ENCODE measurements around the gene RYR1. TPM values are rescaled to one million over a fixed set of nuclear protein-coding genes. Genes with fewer than 3 reads are reported as not detected.

Gene RYR1
- total and polyA plus RNA-seq, 2 donors (not counting 1 experiment from before 2014, with no cell fraction given): 0.43 to 3.8 TPM

DNA sequence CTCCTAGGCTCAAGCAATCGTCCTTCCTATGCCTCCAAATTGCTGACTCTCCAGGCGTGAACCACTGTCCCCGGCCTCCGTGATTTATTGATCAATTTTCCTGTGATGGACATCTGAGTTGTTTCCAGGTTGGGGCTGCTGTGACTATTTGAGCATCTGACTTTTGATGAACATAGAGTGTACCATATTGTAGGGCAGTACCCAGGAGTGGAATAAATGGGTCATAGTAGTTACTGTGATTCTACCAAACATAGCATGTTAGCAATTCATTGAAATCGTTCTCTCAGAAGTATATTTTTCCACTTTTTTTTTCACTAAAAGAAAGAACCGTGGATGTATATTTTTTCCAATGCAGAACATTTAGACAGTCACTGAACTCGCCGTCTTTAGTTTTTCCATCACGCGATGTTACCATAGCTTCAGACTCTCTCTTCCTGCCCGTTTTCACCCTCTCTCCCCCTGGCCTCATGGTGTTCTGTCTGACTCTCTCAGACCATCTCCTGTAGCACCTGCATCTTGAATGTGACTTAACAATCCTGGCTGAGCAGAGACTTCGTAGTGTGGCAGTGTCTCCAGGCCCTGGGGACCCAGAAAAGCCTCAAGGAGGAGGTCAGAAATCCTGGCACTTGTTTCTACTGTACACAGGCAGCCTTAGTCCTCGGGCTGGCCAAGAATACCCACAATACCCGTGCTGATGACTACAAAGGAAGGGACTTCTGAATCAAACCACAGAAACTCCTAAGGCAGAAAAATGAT lies 4.3 kb upstream of the RYR1 start:
- Mint-ChIP-seq H3K27me3 (peaks cover 18% of the 10 kb centered on the region), H3K27ac (no peak overlapping the region), H3K9me3 (ENCODE audit: insufficient read depth) (no peaks in the 10 kb centered on the region), H3K4me1 (peaks cover 34% of the 10 kb centered on the region), H3K4me3 (no peak overlapping the region)
- intact Hi-C loops (cut with micrococcal nuclease): no loop called here
- no peak overlapping the region for H3K4me3 ChIP-seq (ENCODE audit: control extremely low read depth in 1 of 5, extremely low read depth in 1 of 5, insufficient read depth in 1 of 5, low read depth in 2 of 5, low read length in 4 of 5)
- peaks cover 0 to 3% (median 0%) of the 10 kb centered on the region in 3 donors for H3K9me3 ChIP-seq (ENCODE audit: control extremely low read depth in 1 of 3, control insufficient read depth in 2 of 3, insufficient read depth in 1 of 3, low read length in 2 of 3)
- H4K20me1 ChIP-seq (ENCODE audit: control insufficient read depth, insufficient read depth, low read length, poor library complexity, severe bottlenecking): no peaks in the 10 kb centered on the region
- H3K36me3 ChIP-seq (replicated peaks in 1 of 2; ENCODE audit: control extremely low read depth in 1 of 2, control insufficient read depth in 1 of 2, extremely low read depth in 1 of 2, insufficient read depth in 2 of 2, low read length in 1 of 2): no peaks in the 10 kb centered on the region
- peaks cover 0 to 14% (median 3%) of the 10 kb centered on the region in 4 experiments for H3K27me3 ChIP-seq (replicated peaks in 1 of 4; ENCODE audit: control extremely low read depth in 1 of 4, control insufficient read depth in 3 of 4, insufficient read depth in 4 of 4, low read length in 3 of 4)
- no peak for ATAC-seq (ENCODE audit: low read depth)
- ChIA-PET CTCF (interaction anchor here (1.5 kb wide), 1 partner anchor 26 kb away, joined by 5 read pairs; the partner anchor contains the start of gene FAM98C), POLR2A (no interaction called here)
- H3K9ac ChIP-seq (ENCODE audit: low read length): no peak overlapping the region
- peaks cover 19 to 27% of the 10 kb centered on the region in 2 donors for H3K4me1 ChIP-seq (ENCODE audit: control insufficient read depth in 2 of 2, insufficient read depth in 2 of 2, low read length in 2 of 2)
- no peaks in the 10 kb centered on the region for H3K79me2 ChIP-seq (ENCODE audit: control insufficient read depth, insufficient read depth, low read length)
- no peak overlapping the region for H3K27ac ChIP-seq (ENCODE audit: low read length in 2 of 2)
- no peak for TF ChIP-seq EZH2 (IDR thresholded peaks at IDR 0.05; ENCODE audit: borderline replicate concordance, insufficient read depth, low read depth, low read length, poor library complexity, severe bottlenecking)
- TF ChIP-seq, protein P1, sequence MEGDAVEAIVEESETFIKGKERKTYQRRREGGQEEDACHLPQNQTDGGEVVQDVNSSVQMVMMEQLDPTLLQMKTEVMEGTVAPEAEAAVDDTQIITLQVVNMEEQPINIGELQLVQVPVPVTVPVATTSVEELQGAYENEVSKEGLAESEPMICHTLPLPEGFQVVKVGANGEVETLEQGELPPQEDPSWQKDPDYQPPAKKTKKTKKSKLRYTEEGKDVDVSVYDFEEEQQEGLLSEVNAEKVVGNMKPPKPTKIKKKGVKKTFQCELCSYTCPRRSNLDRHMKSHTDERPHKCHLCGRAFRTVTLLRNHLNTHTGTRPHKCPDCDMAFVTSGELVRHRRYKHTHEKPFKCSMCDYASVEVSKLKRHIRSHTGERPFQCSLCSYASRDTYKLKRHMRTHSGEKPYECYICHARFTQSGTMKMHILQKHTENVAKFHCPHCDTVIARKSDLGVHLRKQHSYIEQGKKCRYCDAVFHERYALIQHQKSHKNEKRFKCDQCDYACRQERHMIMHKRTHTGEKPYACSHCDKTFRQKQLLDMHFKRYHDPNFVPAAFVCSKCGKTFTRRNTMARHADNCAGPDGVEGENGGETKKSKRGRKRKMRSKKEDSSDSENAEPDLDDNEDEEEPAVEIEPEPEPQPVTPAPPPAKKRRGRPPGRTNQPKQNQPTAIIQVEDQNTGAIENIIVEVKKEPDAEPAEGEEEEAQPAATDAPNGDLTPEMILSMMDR (IDR thresholded peaks at IDR 0.05): no peak
- H2AFZ ChIP-seq (ENCODE audit: insufficient read depth, low read depth, low read length, poor library complexity, severe bottlenecking): no peak overlapping the region
- 57% methylated on average over 9 of the region's 14 CpGs for WGBS (ENCODE audit: insufficient coverage)
- DNase-seq: no peak
- no peak overlapping the region for H3K4me2 ChIP-seq (replicated peaks; ENCODE audit: low read depth, low read length, poor library complexity, severe bottlenecking)

DNA sequence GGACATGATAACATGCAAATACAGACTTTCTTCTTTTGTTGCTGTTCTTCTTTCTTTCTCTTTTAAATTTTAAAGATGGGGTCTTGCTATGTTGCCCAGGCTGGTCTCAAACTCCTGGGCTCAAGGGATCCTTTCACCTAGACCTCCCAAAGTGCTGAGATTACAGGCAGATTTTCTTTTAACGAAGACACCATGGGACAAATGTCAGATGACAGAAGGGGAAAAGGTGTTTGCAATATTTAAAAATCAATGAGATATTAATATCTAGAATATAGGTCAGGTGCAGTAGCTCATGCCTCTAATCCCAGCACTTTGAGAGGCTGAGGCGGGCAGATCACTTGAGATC lies 3.7 kb upstream of the RYR1 start:
- WGBS (ENCODE audit: insufficient coverage): no CpG with 5 or more reads among the region's 2 CpGs
- Histone ChIP-seq H3K4me2 (replicated peaks; ENCODE audit: low read depth, low read length, poor library complexity, severe bottlenecking) (no peak overlapping the region), H3K36me3 (replicated peaks in 1 of 2; ENCODE audit: control extremely low read depth in 1 of 2, control insufficient read depth in 1 of 2, extremely low read depth in 1 of 2, insufficient read depth in 2 of 2, low read length in 1 of 2) (no peaks in the 10 kb centered on the region), H4K20me1 (ENCODE audit: control insufficient read depth, insufficient read depth, low read length, poor library complexity, severe bottlenecking) (no peaks in the 10 kb centered on the region), H3K4me3 (ENCODE audit: control extremely low read depth in 1 of 5, extremely low read depth in 1 of 5, insufficient read depth in 1 of 5, low read depth in 2 of 5, low read length in 4 of 5) (no peak overlapping the region), H2AFZ (ENCODE audit: insufficient read depth, low read depth, low read length, poor library complexity, severe bottlenecking) (no peak overlapping the region), H3K27me3 (replicated peaks in 1 of 4; ENCODE audit: control extremely low read depth in 1 of 4, control insufficient read depth in 3 of 4, insufficient read depth in 4 of 4, low read length in 3 of 4) (peaks cover 0 to 20% (median 6%) of the 10 kb centered on the region in 4 experiments), H3K27ac (ENCODE audit: low read length in 2 of 2) (no peak overlapping the region), H3K4me1 (ENCODE audit: control insufficient read depth in 2 of 2, insufficient read depth in 2 of 2, low read length in 2 of 2) (peaks cover 19 to 27% of the 10 kb centered on the region in 2 donors), H3K79me2 (ENCODE audit: control insufficient read depth, insufficient read depth, low read length) (no peaks in the 10 kb centered on the region), H3K9ac (ENCODE audit: low read length) (no peak overlapping the region), H3K9me3 (ENCODE audit: control extremely low read depth in 1 of 3, control insufficient read depth in 2 of 3, insufficient read depth in 1 of 3, low read length in 2 of 3) (peaks cover 0 to 3% (median 0%) of the 10 kb centered on the region in 3 donors)
- Mint-ChIP-seq H3K27me3 (peaks cover 21% of the 10 kb centered on the region), H3K4me3 (no peak overlapping the region), H3K4me1 (peaks cover 36% of the 10 kb centered on the region), H3K27ac (no peak overlapping the region), H3K9me3 (ENCODE audit: insufficient read depth) (no peaks in the 10 kb centered on the region)
- TF ChIP-seq EZH2 (IDR thresholded peaks at IDR 0.05; ENCODE audit: borderline replicate concordance, insufficient read depth, low read depth, low read length, poor library complexity, severe bottlenecking): no peak
- TF ChIP-seq, protein P1 (IDR thresholded peaks at IDR 0.05): no peak
- no peak for DNase-seq
- POLR2A ChIA-PET: no interaction called here
- CTCF ChIA-PET: no interaction called here
- ATAC-seq (ENCODE audit: low read depth): no peak
- intact Hi-C loops (cut with micrococcal nuclease): no loop called here

Measured in B cell (primary cell).